ENCODE data around the gene MRGPRX3. TPM values are rescaled to one million over a fixed set of nuclear protein-coding genes. Genes with fewer than 3 reads are reported as not detected.
"Not testable (repeated sequence)": the region's sequence is repeated elsewhere in the genome, so short reads cannot be mapped to it uniquely, and the experiment has no call there.

The MRGPRX3 gene
- total and polyA plus RNA-seq, 2 of the 8 experiments (the other 6 are each of a cell fraction or from before 2014, with no cell fraction given) = not detected

DNA sequence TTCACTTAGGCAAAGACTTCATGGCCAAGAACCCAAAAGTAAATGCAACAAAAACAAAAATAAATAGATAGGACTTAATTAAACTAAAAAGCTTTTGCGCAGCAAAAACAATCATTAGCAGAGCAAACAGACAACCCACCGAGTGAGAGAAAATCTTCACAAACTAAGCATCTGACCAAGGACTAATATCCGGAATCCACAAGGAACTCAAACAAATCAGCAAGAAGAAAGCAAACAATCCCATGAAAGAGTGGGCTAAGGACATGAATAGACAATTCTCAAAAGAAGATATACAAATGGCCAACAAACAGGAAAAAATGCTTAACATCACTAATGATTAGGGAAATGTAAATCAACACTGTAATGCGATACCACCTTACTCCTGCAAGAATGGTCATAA, 1.3 kb upstream of the MRGPRX3 start:
- H3K4me2 ChIP-seq (ENCODE audit: insufficient read depth in 1 of 2, low read depth in 2 of 2, low read length in 2 of 2); H2AK5ac ChIP-seq (ENCODE audit: low read depth, low read length); H3K27me3 ChIP-seq (replicated peaks in 1 of 4; ENCODE audit: control insufficient read depth in 3 of 4, extremely low read depth in 1 of 4, insufficient read depth in 3 of 4, low read length in 3 of 4); H3K18ac ChIP-seq (ENCODE audit: extremely low read depth, low read length); H4K8ac ChIP-seq (ENCODE audit: extremely low read depth, insufficient read depth, low read length); H2BK20ac ChIP-seq (ENCODE audit: low read length); H4K20me1 ChIP-seq (replicated peaks in 1 of 2; ENCODE audit: control insufficient read depth in 1 of 2, insufficient read depth in 2 of 2, low read length in 2 of 2); H2BK5ac ChIP-seq (ENCODE audit: low read depth, low read length); H3K9me3 ChIP-seq (ENCODE audit: insufficient read depth in 2 of 2, low read depth in 1 of 2, low read length in 1 of 2); H2AFZ ChIP-seq (ENCODE audit: low read length); H4K91ac ChIP-seq (replicated peaks; ENCODE audit: insufficient read length, low read length); H3K23ac ChIP-seq (ENCODE audit: insufficient read length); H2BK12ac ChIP-seq (ENCODE audit: low read depth, low read length); H3K4ac ChIP-seq (replicated peaks; ENCODE audit: insufficient read length, low read depth, low read length); H3K9ac ChIP-seq (replicated peaks in 1 of 4; ENCODE audit: extremely low read depth in 1 of 4, low read depth in 3 of 4, low read length in 3 of 4); H3K23me2 ChIP-seq (ENCODE audit: low read depth, low read length); FAIRE-seq; H3K14ac ChIP-seq (ENCODE audit: insufficient read length); H3K4me1 ChIP-seq (replicated peaks in 1 of 4; ENCODE audit: control insufficient read depth in 3 of 4, insufficient read depth in 4 of 4, low read length in 3 of 4); H2BK120ac ChIP-seq (replicated peaks; ENCODE audit: low read depth, low read length); POLR2A ChIA-PET (ENCODE audit: partially characterized antibody); H3K56ac ChIP-seq (replicated peaks; ENCODE audit: insufficient read length, low read depth, low read length); CTCF ChIA-PET (ENCODE audit: partially characterized antibody); H4K5ac ChIP-seq (ENCODE audit: insufficient read length, low read depth, low read length); H3K79me2 ChIP-seq (ENCODE audit: control insufficient read depth in 1 of 2, insufficient read depth in 2 of 2, low read length in 2 of 2); DNase-seq (ENCODE audit: low read depth in 1 of 2, low spot score in 2 of 2); H3K4me3 ChIP-seq (ENCODE audit: extremely low read depth in 1 of 4, insufficient read depth in 2 of 4, low read depth in 3 of 4, low read length in 4 of 4); H3K79me1 ChIP-seq (ENCODE audit: low read depth, low read length); H2BK15ac ChIP-seq (ENCODE audit: low read length); H3K27ac ChIP-seq (ENCODE audit: low read depth, low read length); H3K36me3 ChIP-seq (ENCODE audit: control insufficient read depth in 2 of 4, insufficient read depth in 4 of 4, low read length in 3 of 4): not testable (repeated sequence)
- 89% methylated on average over 4 of the region's 4 CpGs; no CpG with 5 or more reads in 1 of the 2 experiments for WGBS, 2 experiments (ENCODE audit: extremely low coverage in 1 of 2, insufficient coverage in 1 of 2, insufficient read length in 1 of 2, insufficient replicate concordance in 2 of 2, low coverage in 1 of 2, low lambda C conversion rate in 2 of 2, missing lambda C conversion rate in 1 of 2)
